ENCODE results near the gene SLC24A3.

- TF ChIP-seq CTCF (IDR thresholded peaks at IDR 0.05) (no peak), EZH2 (IDR thresholded peaks at IDR 0.05) (no peak)
These were observed 72.1 kb downstream of the SLC24A3 start for GRCh38 chr20:19284400-19285178.
